Neutrophil (primary cell): ENCODE results near the gene SLC25A21.

Experiments used
- H3K27ac ChIP-seq: fragments of 200-600 bp; sonication (generic); 2 replicates; pipeline ENCODE4 v1.5.1; 2016; ENCODE audit warnings: mild to moderate bottlenecking, moderate library complexity
- H3K27me3 ChIP-seq: fragments of 200-600 bp; sonication (generic); 2 replicates; pipeline ENCODE4 v1.6.0; 2016; ENCODE audit warnings: mild to moderate bottlenecking
- H3K36me3 ChIP-seq: fragments of 200-600 bp; sonication (generic); 2 replicates; pipeline ENCODE4 v1.5.1; 2017
- H3K4me1 ChIP-seq, 2 experiments: fragments of 200-600 bp in 1 of 2; sonication (generic) in 1 of 2; 1 replicate in 1 of 2; 2 replicates in 1 of 2; pipeline versions ENCODE4 v1.5.1 to v1.6.1; 2013 to 2016; ENCODE audit warnings: low read depth in 1 of 2, low read length in 1 of 2, mild to moderate bottlenecking in 1 of 2, moderate library complexity in 1 of 2; ENCODE audit not compliant: control insufficient read depth in 1 of 2, insufficient read depth in 1 of 2
- H3K4me3 ChIP-seq, 2 experiments: fragments of 200-600 bp in 1 of 2; sonication (generic) in 1 of 2; 1 replicate in 1 of 2; 2 replicates in 1 of 2; pipeline ENCODE4 v1.5.1; 2013 to 2016; ENCODE audit warnings: low read depth in 1 of 2, low read length in 1 of 2, mild to moderate bottlenecking in 1 of 2, moderate library complexity in 1 of 2
- H3K9me3 ChIP-seq: fragments of 200-600 bp; sonication (generic); 2 replicates; pipeline ENCODE4 v1.5.1; 2016
- TF ChIP-seq, protein P1 (sequence below): fragments of 200-600 bp; sonication (generic); IDR thresholded peaks from 2 replicates; pipeline ENCODE4 v1.5.1; 2016; ENCODE audit warnings: antibody characterized with exemption

The SLC25A21 gene

DNA sequence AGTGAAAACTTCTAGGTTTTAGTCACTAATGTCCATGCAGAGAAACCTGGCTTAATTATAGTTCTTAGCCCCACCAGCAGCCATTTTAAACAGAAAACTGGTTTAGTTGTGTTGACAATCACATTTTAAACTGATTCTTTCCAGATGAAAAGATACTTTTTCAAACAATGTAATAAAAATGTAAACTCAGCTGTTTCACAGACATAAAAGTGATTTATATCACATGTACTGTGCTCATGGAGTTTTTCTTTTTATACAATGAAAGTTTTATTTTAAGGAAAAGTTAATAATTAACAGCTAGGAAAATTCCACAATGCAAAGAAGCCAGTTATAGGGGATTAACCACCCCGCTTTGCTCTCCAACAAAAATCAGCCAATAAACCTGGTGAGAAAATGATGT, 381.0 kb downstream of the SLC25A21 start:
- Histone ChIP-seq H3K36me3 (no peaks in the 10 kb centered on the region), H3K4me1 (no peaks in the 10 kb centered on the region), H3K4me3 (no peak overlapping the region), H3K27me3 (no peaks in the 10 kb centered on the region), H3K9me3 (no peaks in the 10 kb centered on the region), H3K27ac (no peak overlapping the region)
- TF ChIP-seq, protein P1, sequence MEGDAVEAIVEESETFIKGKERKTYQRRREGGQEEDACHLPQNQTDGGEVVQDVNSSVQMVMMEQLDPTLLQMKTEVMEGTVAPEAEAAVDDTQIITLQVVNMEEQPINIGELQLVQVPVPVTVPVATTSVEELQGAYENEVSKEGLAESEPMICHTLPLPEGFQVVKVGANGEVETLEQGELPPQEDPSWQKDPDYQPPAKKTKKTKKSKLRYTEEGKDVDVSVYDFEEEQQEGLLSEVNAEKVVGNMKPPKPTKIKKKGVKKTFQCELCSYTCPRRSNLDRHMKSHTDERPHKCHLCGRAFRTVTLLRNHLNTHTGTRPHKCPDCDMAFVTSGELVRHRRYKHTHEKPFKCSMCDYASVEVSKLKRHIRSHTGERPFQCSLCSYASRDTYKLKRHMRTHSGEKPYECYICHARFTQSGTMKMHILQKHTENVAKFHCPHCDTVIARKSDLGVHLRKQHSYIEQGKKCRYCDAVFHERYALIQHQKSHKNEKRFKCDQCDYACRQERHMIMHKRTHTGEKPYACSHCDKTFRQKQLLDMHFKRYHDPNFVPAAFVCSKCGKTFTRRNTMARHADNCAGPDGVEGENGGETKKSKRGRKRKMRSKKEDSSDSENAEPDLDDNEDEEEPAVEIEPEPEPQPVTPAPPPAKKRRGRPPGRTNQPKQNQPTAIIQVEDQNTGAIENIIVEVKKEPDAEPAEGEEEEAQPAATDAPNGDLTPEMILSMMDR = no peak

GRCh38 chr14:36785511-36785910, 386.9 kb downstream of the SLC25A21 start:
- Histone ChIP-seq H3K36me3 (no peaks in the 10 kb centered on the region), H3K27ac (no peak overlapping the region), H3K4me1 (no peaks in the 10 kb centered on the region), H3K9me3 (no peaks in the 10 kb centered on the region), H3K27me3 (no peaks in the 10 kb centered on the region), H3K4me3 (no peak overlapping the region)
- TF ChIP-seq, protein P1 = no peak

DNA sequence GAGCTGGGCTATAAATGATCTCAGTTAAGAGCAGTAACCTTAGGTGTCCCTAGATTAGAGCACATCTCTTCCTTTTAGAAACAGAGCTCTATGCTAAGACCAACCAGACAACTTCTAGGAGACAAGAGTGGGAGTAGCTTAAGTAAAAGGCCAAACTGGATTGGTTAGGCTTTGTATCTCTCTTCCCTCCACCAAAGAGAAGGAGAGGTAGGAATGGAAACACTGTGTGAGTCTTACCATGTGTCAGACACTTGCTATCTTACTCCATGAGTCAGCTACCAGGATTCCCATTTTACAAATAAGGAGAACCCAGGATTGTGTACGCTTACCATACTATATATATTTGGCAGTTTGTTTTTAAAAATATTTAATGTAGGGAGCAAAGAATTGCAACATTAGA, 387.9 kb downstream of the SLC25A21 start:
- no peak overlapping the region for H3K4me3 ChIP-seq
- no peaks in the 10 kb centered on the region for H3K9me3 ChIP-seq
- no peaks in the 10 kb centered on the region for H3K36me3 ChIP-seq
- H3K27me3 ChIP-seq = no peaks in the 10 kb centered on the region
- TF ChIP-seq, protein P1 = no peak
- H3K27ac ChIP-seq = no peak overlapping the region
- no peaks in the 10 kb centered on the region for H3K4me1 ChIP-seq

- no peaks in the 10 kb centered on the region for H3K4me1 ChIP-seq
- TF ChIP-seq, protein P1 = no peak
Observed at GRCh38 chr14:36781897-36782296, 390.5 kb downstream of the SLC25A21 start.

DNA sequence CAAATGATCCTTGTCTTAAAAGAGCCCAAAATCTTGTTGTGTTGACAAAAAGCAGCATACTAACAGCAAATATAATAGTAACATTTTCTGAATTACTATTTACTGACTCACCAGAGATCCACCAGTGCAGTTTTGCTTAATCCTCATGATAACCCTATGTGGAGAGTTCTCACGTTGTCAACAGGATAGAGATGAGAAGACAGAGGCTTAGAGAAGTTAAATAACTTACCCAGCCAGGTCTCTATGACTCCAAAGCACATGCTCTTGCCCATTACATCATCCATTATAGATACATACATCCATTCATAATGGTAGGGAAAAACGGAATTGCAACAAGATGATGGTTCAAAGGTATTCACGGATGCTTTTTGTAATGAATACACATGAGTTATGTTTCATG, 398.8 kb downstream of the SLC25A21 start:
- Histone ChIP-seq H3K27ac (no peak overlapping the region), H3K4me1 (no peaks in the 10 kb centered on the region), H3K36me3 (no peaks in the 10 kb centered on the region), H3K27me3 (no peaks in the 10 kb centered on the region), H3K4me3 (no peak overlapping the region), H3K9me3 (no peaks in the 10 kb centered on the region)
- TF ChIP-seq, protein P1 = no peak

More at GRCh38 chr14:36781897-36782296, 390.5 kb downstream of the SLC25A21 start:
- H3K9me3 ChIP-seq = no peaks in the 10 kb centered on the region
- H3K36me3 ChIP-seq = no peaks in the 10 kb centered on the region
- no peaks in the 10 kb centered on the region for H3K27me3 ChIP-seq
- no peak overlapping the region for H3K27ac ChIP-seq
- H3K4me3 ChIP-seq = no peak overlapping the region

DNA sequence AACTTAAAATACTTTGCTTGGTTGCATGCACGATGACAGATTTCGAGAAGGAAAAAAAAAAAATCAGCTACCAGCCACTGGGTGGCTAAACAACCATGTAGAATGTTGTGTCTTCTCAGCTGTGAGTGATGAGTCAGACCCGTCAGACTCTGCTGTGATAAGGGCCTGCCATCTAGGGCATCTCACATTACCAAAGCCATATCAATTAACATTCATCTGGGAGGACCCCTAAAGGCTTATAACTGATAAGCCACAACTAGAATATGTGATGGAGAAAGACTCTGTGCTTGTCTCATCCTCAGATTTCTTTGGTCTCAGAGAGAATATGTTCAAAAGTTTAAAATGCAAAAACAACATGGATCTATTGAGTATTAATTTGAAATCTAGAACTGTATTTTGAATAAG, 399.3 kb downstream of the SLC25A21 start:
- no peaks in the 10 kb centered on the region for H3K36me3 ChIP-seq
- TF ChIP-seq, protein P1 = no peak
- H3K4me3 ChIP-seq = no peak overlapping the region
- H3K27me3 ChIP-seq = no peaks in the 10 kb centered on the region
- no peak overlapping the region for H3K27ac ChIP-seq
- H3K9me3 ChIP-seq = no peaks in the 10 kb centered on the region
- no peaks in the 10 kb centered on the region for H3K4me1 ChIP-seq
